ENCODE results near the gene CASP14. TPM values are rescaled to one million over a fixed set of nuclear protein-coding genes. Genes with fewer than 3 reads are reported as not detected.

The CASP14 gene
- total and polyA plus RNA-seq, 2 of the 8 experiments (the other 6 are each of a cell fraction or from before 2014, with no cell fraction given) = not detected

DNA sequence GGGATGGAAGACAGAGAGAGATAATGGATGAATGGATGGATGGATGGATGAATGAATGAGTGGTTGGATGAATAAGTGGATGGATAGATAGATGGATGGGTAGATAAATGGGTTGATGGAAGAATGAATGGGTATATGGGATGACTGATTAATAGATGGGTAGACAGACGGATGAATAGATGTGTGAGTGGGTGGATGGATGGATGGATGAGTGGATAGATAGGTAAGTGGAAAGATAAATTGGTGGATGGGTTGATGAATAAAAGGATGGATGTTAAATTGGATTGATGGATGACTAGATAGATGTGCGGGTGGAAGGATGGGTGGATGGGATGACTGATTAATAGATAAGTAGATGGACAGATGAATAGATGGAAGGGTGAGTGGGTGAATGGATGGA, 1.4 kb downstream of the CASP14 start:
- no peak overlapping the region for H3K18ac ChIP-seq (ENCODE audit: extremely low read depth, low read length)
- no peak overlapping the region for H3K14ac ChIP-seq (ENCODE audit: insufficient read length)
- H2BK5ac ChIP-seq (ENCODE audit: low read depth, low read length) = no peak overlapping the region
- FAIRE-seq = no peak
- WGBS, 2 experiments (ENCODE audit: extremely low coverage in 1 of 2, insufficient coverage in 1 of 2, insufficient read length in 1 of 2, insufficient replicate concordance in 2 of 2, low coverage in 1 of 2, low lambda C conversion rate in 2 of 2, missing lambda C conversion rate in 1 of 2) = 74 to 100% methylated on average over 2 of the region's 2 CpGs
- no peaks in the 10 kb centered on the region for H3K79me1 ChIP-seq (ENCODE audit: low read depth, low read length)
- DNase-seq (ENCODE audit: low read depth in 1 of 2, low spot score in 2 of 2) = no peak
- H2BK120ac ChIP-seq (replicated peaks; ENCODE audit: low read depth, low read length) = no peak overlapping the region
- H2AFZ ChIP-seq (ENCODE audit: low read length) = no peak overlapping the region
- no peak overlapping the region for H4K5ac ChIP-seq (ENCODE audit: insufficient read length, low read depth, low read length)
- no peak overlapping the region for H3K4me3 ChIP-seq (ENCODE audit: extremely low read depth in 1 of 4, insufficient read depth in 2 of 4, low read depth in 3 of 4, low read length in 4 of 4)
- ChIA-PET CTCF (ENCODE audit: partially characterized antibody) (no interaction called here), POLR2A (ENCODE audit: partially characterized antibody) (no interaction called here)
- H3K27me3 ChIP-seq (replicated peaks in 1 of 4; ENCODE audit: control insufficient read depth in 3 of 4, extremely low read depth in 1 of 4, insufficient read depth in 3 of 4, low read length in 3 of 4) = no peaks in the 10 kb centered on the region
- H2BK20ac ChIP-seq (ENCODE audit: low read length) = no peak overlapping the region
- H3K9ac ChIP-seq (replicated peaks in 1 of 4; ENCODE audit: extremely low read depth in 1 of 4, low read depth in 3 of 4, low read length in 3 of 4) = no peak overlapping the region
- peaks cover 60 to 66% of the 10 kb centered on the region in 2 experiments for H3K9me3 ChIP-seq (ENCODE audit: insufficient read depth in 2 of 2, low read depth in 1 of 2, low read length in 1 of 2)
- H3K27ac ChIP-seq (ENCODE audit: low read depth, low read length) = no peak overlapping the region
- H3K23ac ChIP-seq (ENCODE audit: insufficient read length) = no peak overlapping the region
- no peak for TF ChIP-seq YY1 (IDR thresholded peaks at IDR 0.05; ENCODE audit: low read depth, low read length)
- TF ChIP-seq BACH1 (IDR thresholded peaks at IDR 0.05; ENCODE audit: low read length) = no peak
- TF ChIP-seq SP1 (IDR thresholded peaks at IDR 0.05; ENCODE audit: low read depth, low read length) = no peak
- TF ChIP-seq NANOG (IDR thresholded peaks at IDR 0.05; ENCODE audit: insufficient read depth, low read depth, low read length, poor library complexity, severe bottlenecking) = no peak
- H4K8ac ChIP-seq (ENCODE audit: extremely low read depth, insufficient read depth, low read length) = no peak overlapping the region
- H3K56ac ChIP-seq (replicated peaks; ENCODE audit: insufficient read length, low read depth, low read length) = peak overlapping the region; percentile 30
- H4K20me1 ChIP-seq (replicated peaks in 1 of 2; ENCODE audit: control insufficient read depth in 1 of 2, insufficient read depth in 2 of 2, low read length in 2 of 2) = no peaks in the 10 kb centered on the region
- H2AK5ac ChIP-seq (ENCODE audit: low read depth, low read length) = no peak overlapping the region
- no peak overlapping the region for H3K4ac ChIP-seq (replicated peaks; ENCODE audit: insufficient read length, low read depth, low read length)
- peaks cover 5% of the 10 kb centered on the region; the same call in 1 of the 2 replicates for H3K23me2 ChIP-seq (ENCODE audit: low read depth, low read length)
- H3K36me3 ChIP-seq (ENCODE audit: control insufficient read depth in 2 of 4, insufficient read depth in 4 of 4, low read length in 3 of 4) = no peaks in the 10 kb centered on the region
- H3K79me2 ChIP-seq (ENCODE audit: control insufficient read depth in 1 of 2, insufficient read depth in 2 of 2, low read length in 2 of 2) = no peaks in the 10 kb centered on the region
- H2BK15ac ChIP-seq (ENCODE audit: low read length) = no peak overlapping the region
- H3K4me1 ChIP-seq (replicated peaks in 1 of 4; ENCODE audit: control insufficient read depth in 3 of 4, insufficient read depth in 4 of 4, low read length in 3 of 4) = no peaks in the 10 kb centered on the region
- H3K4me2 ChIP-seq (ENCODE audit: insufficient read depth in 1 of 2, low read depth in 2 of 2, low read length in 2 of 2) = no peak overlapping the region
- no peak overlapping the region for H2BK12ac ChIP-seq (ENCODE audit: low read depth, low read length)
- no peak overlapping the region for H4K91ac ChIP-seq (replicated peaks; ENCODE audit: insufficient read length, low read length)
